Central memory CD8-positive, alpha-beta T cell (primary cell): ENCODE measurements around the gene BIN1.

ENCODE experiments used
- ATAC-seq: fragments of 150-1000 bp; cut with Tn5 transposase; replicated peaks from 2 replicates; pipeline ENCODE4 v1.10.0; 2022; ENCODE audit warnings: mild to moderate bottlenecking, moderate FRiP score, moderate number of reproducible peaks; ENCODE audit not compliant: poor library complexity, severe bottlenecking; ENCODE audit errors: extremely low read depth
- DNase-seq, 2 donors: peaks; one replicate each; pipeline ENCODE4 v3.0.0; 2021; ENCODE audit warnings: low spot score in 2 of 2
- H3K27ac Mint-ChIP-seq: one replicate; pipeline ENCODE4 v1.8.0; 2022; ENCODE audit warnings: low read depth, mild to moderate bottlenecking, moderate library complexity, mixed read lengths
- H3K27me3 Mint-ChIP-seq: one replicate; pipeline ENCODE4 v1.8.0; 2022; ENCODE audit warnings: mixed read lengths
- H3K36me3 Mint-ChIP-seq: one replicate; pipeline ENCODE4 v1.8.0; 2022; ENCODE audit warnings: mild to moderate bottlenecking, moderate library complexity, mixed read lengths; ENCODE audit not compliant: insufficient read depth
- H3K4me1 Mint-ChIP-seq: one replicate; pipeline ENCODE4 v1.8.0; 2022; ENCODE audit warnings: mixed read lengths
- H3K4me3 Mint-ChIP-seq: one replicate; pipeline ENCODE4 v1.8.0; 2022; ENCODE audit warnings: mild to moderate bottlenecking, moderate library complexity, mixed read lengths
- H3K9me3 Mint-ChIP-seq: one replicate; pipeline ENCODE4 v1.8.0; 2022; ENCODE audit warnings: mixed read lengths

BIN1 gene

GRCh38 chr2:127090281-127091120 is 16.5 kb downstream of the BIN1 start:
- peak overlapping the region; percentile 29 for H3K27ac Mint-ChIP-seq
- ATAC-seq: no peak

GRCh38 chr2:127089478-127090235 is 17.3 kb downstream of the BIN1 start:
- Mint-ChIP-seq H3K36me3 (peaks cover 5% of the 10 kb centered on the region), H3K27ac (peak overlapping the region; percentile 29), H3K4me1 (peaks cover 33% of the 10 kb centered on the region), H3K9me3 (no peaks in the 10 kb centered on the region), H3K27me3 (no peaks in the 10 kb centered on the region), H3K4me3 (no peak overlapping the region)
- DNase-seq (no peak), ATAC-seq (no peak)

More at GRCh38 chr2:127090281-127091120, 16.5 kb downstream of the BIN1 start:
- H3K27me3 Mint-ChIP-seq: no peaks in the 10 kb centered on the region
- H3K4me3 Mint-ChIP-seq: no peak overlapping the region
- no peak for DNase-seq
- H3K36me3 Mint-ChIP-seq: peaks cover 4% of the 10 kb centered on the region
- no peaks in the 10 kb centered on the region for H3K9me3 Mint-ChIP-seq
- peaks cover 26% of the 10 kb centered on the region for H3K4me1 Mint-ChIP-seq

GRCh38 chr2:127088706-127089105 is 18.2 kb downstream of the BIN1 start:
- Mint-ChIP-seq H3K36me3 (peaks cover 6% of the 10 kb centered on the region), H3K9me3 (no peaks in the 10 kb centered on the region), H3K4me3 (no peak overlapping the region), H3K27me3 (no peaks in the 10 kb centered on the region), H3K4me1 (peaks cover 43% of the 10 kb centered on the region), H3K27ac (peak overlapping the region; percentile 58)
- DNase-seq (no peak), ATAC-seq (no peak)

GRCh38 chr2:127087791-127088495 is 19.0 kb downstream of the BIN1 start:
- no peak overlapping the region for H3K4me3 Mint-ChIP-seq
- H3K27me3 Mint-ChIP-seq: no peaks in the 10 kb centered on the region
- peaks cover 8% of the 10 kb centered on the region for H3K36me3 Mint-ChIP-seq
- peak overlapping the region; percentile 58 for H3K27ac Mint-ChIP-seq
- peaks cover 50% of the 10 kb centered on the region for H3K4me1 Mint-ChIP-seq
- DNase-seq (no peak), ATAC-seq (no peak)
- H3K9me3 Mint-ChIP-seq: no peaks in the 10 kb centered on the region

- Mint-ChIP-seq H3K4me3 (peak overlapping the region; percentile 55), H3K27ac (peak overlapping the region; percentile 76), H3K27me3 (no peaks in the 10 kb centered on the region), H3K36me3 (peaks cover 9% of the 10 kb centered on the region), H3K9me3 (no peaks in the 10 kb centered on the region), H3K4me1 (peaks cover 58% of the 10 kb centered on the region)
- DNase-seq (no peak), ATAC-seq (no peak)
These were observed 19.8 kb downstream of the BIN1 start for GRCh38 chr2:127086990-127087790.

- ATAC-seq (no peak), DNase-seq (no peak)
- Mint-ChIP-seq H3K9me3 (no peaks in the 10 kb centered on the region), H3K27me3 (no peaks in the 10 kb centered on the region), H3K4me1 (peaks cover 75% of the 10 kb centered on the region), H3K4me3 (peak overlapping the region; percentile 58), H3K27ac (peak overlapping the region; percentile 99), H3K36me3 (peaks cover 23% of the 10 kb centered on the region)
These were observed 21.7 kb downstream of the BIN1 start for GRCh38 chr2:127085317-127085681.

- Mint-ChIP-seq H3K36me3 (peaks cover 23% of the 10 kb centered on the region), H3K9me3 (no peaks in the 10 kb centered on the region), H3K4me1 (peaks cover 80% of the 10 kb centered on the region), H3K27ac (peak overlapping the region; percentile 99), H3K27me3 (no peaks in the 10 kb centered on the region), H3K4me3 (peak overlapping the region; percentile 59)
- DNase-seq: peak in 1 of 2 donors; percentile 61
- peak; percentile 34 for ATAC-seq
These were observed 22.2 kb downstream of the BIN1 start for GRCh38 chr2:127084611-127085316.

- ATAC-seq (no peak), DNase-seq (no peak)
- Mint-ChIP-seq H3K27ac (peak overlapping the region; percentile 99), H3K4me1 (peaks cover 88% of the 10 kb centered on the region), H3K36me3 (peaks cover 23% of the 10 kb centered on the region), H3K4me3 (peak overlapping the region; percentile 91), H3K9me3 (no peaks in the 10 kb centered on the region), H3K27me3 (no peaks in the 10 kb centered on the region)
These were observed 23.0 kb downstream of the BIN1 start for GRCh38 chr2:127083819-127084503.

- peaks cover 90% of the 10 kb centered on the region for H3K4me1 Mint-ChIP-seq
These were observed 24.0 kb downstream of the BIN1 start for GRCh38 chr2:127082974-127083373.

GRCh38 chr2:127081826-127082633 is 24.9 kb downstream of the BIN1 start:
- Mint-ChIP-seq H3K36me3 (peaks cover 27% of the 10 kb centered on the region), H3K27ac (peak overlapping the region; percentile 98), H3K4me1 (peaks cover 94% of the 10 kb centered on the region), H3K27me3 (no peaks in the 10 kb centered on the region), H3K9me3 (no peaks in the 10 kb centered on the region), H3K4me3 (peak overlapping the region; percentile 91)
- peak; percentile 68 to 85 for DNase-seq
- peak; percentile 79 for ATAC-seq

More at GRCh38 chr2:127082974-127083373, 24.0 kb downstream of the BIN1 start:
- Mint-ChIP-seq H3K27me3 (no peaks in the 10 kb centered on the region), H3K4me3 (peak overlapping the region; percentile 91), H3K27ac (peak overlapping the region; percentile 98), H3K9me3 (no peaks in the 10 kb centered on the region), H3K36me3 (peaks cover 26% of the 10 kb centered on the region)
- DNase-seq: no peak
- ATAC-seq: no peak
